ENCODE measurements around the gene CNTN5. TPM values are rescaled to one million over a fixed set of nuclear protein-coding genes. Genes with fewer than 3 reads are reported as not detected.

CNTN5 gene
- total RNA-seq, 1 donor from 2014 or later: 1.6 TPM

DNA sequence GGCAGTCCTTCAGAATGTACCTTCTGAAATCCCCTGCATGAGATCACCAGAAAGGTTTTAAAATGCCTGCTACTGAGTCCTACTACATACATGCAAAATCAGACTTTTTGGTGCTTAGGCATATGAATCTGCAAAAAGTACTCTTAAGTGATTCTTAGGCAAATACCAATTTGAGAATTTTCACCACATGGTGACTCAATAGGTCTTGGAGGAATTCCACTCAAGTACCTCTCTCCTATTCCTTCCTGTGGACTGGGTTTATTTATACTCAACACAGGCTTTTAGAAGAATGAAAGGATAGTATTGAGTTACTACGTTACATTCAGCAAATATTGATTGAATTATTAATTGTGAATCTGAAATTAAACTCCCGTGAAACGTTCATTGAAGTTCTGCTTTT, 223.9 kb downstream of the CNTN5 start:
- Mint-ChIP-seq H3K9me3 (ENCODE audit: unreplicated experiment) (no peaks in the 10 kb centered on the region), H3K4me3 (ENCODE audit: unreplicated experiment) (no peak overlapping the region), H3K27ac (ENCODE audit: unreplicated experiment) (no peak overlapping the region), H3K27me3 (ENCODE audit: unreplicated experiment) (no peaks in the 10 kb centered on the region), H3K4me1 (ENCODE audit: low read depth, unreplicated experiment) (no peaks in the 10 kb centered on the region), H3K36me3 (ENCODE audit: unreplicated experiment) (no peaks in the 10 kb centered on the region)
- TF ChIP-seq, protein P1, sequence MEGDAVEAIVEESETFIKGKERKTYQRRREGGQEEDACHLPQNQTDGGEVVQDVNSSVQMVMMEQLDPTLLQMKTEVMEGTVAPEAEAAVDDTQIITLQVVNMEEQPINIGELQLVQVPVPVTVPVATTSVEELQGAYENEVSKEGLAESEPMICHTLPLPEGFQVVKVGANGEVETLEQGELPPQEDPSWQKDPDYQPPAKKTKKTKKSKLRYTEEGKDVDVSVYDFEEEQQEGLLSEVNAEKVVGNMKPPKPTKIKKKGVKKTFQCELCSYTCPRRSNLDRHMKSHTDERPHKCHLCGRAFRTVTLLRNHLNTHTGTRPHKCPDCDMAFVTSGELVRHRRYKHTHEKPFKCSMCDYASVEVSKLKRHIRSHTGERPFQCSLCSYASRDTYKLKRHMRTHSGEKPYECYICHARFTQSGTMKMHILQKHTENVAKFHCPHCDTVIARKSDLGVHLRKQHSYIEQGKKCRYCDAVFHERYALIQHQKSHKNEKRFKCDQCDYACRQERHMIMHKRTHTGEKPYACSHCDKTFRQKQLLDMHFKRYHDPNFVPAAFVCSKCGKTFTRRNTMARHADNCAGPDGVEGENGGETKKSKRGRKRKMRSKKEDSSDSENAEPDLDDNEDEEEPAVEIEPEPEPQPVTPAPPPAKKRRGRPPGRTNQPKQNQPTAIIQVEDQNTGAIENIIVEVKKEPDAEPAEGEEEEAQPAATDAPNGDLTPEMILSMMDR (IDR thresholded peaks at IDR 0.05; ENCODE audit: partially characterized antibody, unreplicated experiment): no peak
- no peak for DNase-seq

DNA sequence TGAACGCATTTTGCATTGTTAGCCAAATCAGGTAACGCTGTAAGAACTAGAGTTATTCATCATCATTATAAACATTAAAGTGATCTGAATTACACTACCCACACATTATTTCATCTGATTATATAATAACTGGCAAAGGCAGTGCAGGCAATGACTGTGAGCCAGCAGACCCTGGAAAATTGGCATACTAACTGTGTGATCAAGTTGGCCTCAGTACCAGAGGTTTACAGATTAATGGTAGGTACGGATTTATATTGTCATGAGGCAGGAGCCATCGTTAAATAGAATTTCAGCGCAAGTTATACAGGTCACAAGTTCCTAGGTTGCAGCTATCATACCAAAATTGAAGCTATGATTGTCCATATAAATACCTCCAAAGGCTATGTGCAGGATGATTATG, 225.4 kb downstream of the CNTN5 start:
- Mint-ChIP-seq H3K36me3 (ENCODE audit: unreplicated experiment) (no peaks in the 10 kb centered on the region), H3K27ac (ENCODE audit: unreplicated experiment) (no peak overlapping the region), H3K9me3 (ENCODE audit: unreplicated experiment) (no peaks in the 10 kb centered on the region), H3K4me1 (ENCODE audit: low read depth, unreplicated experiment) (no peaks in the 10 kb centered on the region), H3K27me3 (ENCODE audit: unreplicated experiment) (no peaks in the 10 kb centered on the region), H3K4me3 (ENCODE audit: unreplicated experiment) (no peak overlapping the region)
- DNase-seq: no peak
- TF ChIP-seq, protein P1 (IDR thresholded peaks at IDR 0.05; ENCODE audit: partially characterized antibody, unreplicated experiment): no peak

DNA sequence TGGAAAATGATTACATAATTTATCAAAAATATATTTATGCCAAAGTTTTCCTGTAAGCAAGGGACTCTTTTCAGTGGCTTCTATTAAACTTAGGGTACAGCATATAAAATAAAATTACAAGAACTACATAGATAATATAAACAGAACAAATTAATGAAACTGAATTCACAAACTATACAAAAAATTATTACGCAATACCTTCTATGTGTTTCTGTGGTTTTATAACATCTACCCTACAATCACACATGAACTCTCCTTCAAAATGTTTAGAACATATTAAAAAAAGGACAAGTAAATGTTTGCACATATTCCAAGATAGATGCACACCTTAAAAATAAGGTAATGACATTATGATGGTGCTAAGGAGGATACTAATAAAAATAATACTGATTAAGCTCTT, 235.9 kb downstream of the CNTN5 start:
- H3K36me3 Mint-ChIP-seq (ENCODE audit: unreplicated experiment): no peaks in the 10 kb centered on the region
- H3K27me3 Mint-ChIP-seq (ENCODE audit: unreplicated experiment): peaks cover 1% of the 10 kb centered on the region
- TF ChIP-seq, protein P1 (IDR thresholded peaks at IDR 0.05; ENCODE audit: partially characterized antibody, unreplicated experiment): no peak
- no peak overlapping the region for H3K4me3 Mint-ChIP-seq (ENCODE audit: unreplicated experiment)
- H3K27ac Mint-ChIP-seq (ENCODE audit: unreplicated experiment): no peak overlapping the region
- H3K9me3 Mint-ChIP-seq (ENCODE audit: unreplicated experiment): no peaks in the 10 kb centered on the region
- H3K4me1 Mint-ChIP-seq (ENCODE audit: low read depth, unreplicated experiment): peaks cover 4% of the 10 kb centered on the region
- DNase-seq: no peak

DNA sequence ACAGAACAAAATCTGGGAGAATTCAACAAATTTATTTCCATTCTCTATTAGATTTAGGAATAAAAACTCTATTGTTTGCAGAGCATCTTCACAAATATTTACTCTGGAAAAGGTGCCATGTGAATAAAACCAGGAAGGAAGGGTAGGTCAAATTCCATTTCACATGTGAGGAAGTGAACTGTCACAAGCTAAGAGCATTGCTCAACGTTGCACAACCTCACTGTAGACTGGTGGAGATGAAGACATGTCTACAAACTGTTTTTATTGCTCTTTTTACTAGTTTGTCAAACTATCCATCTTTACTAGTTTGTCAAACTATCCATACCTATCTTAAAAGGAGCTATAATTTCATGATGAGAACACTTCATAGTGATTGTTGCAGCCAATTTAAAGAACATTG, 236.4 kb downstream of the CNTN5 start:
- no peak overlapping the region for H3K27ac Mint-ChIP-seq (ENCODE audit: unreplicated experiment)
- peaks cover 4% of the 10 kb centered on the region for H3K4me1 Mint-ChIP-seq (ENCODE audit: low read depth, unreplicated experiment)
- DNase-seq: no peak
- peaks cover 1% of the 10 kb centered on the region for H3K27me3 Mint-ChIP-seq (ENCODE audit: unreplicated experiment)
- TF ChIP-seq, protein P1 (IDR thresholded peaks at IDR 0.05; ENCODE audit: partially characterized antibody, unreplicated experiment): no peak
- H3K36me3 Mint-ChIP-seq (ENCODE audit: unreplicated experiment): no peaks in the 10 kb centered on the region
- no peaks in the 10 kb centered on the region for H3K9me3 Mint-ChIP-seq (ENCODE audit: unreplicated experiment)
- H3K4me3 Mint-ChIP-seq (ENCODE audit: unreplicated experiment): no peak overlapping the region

DNA sequence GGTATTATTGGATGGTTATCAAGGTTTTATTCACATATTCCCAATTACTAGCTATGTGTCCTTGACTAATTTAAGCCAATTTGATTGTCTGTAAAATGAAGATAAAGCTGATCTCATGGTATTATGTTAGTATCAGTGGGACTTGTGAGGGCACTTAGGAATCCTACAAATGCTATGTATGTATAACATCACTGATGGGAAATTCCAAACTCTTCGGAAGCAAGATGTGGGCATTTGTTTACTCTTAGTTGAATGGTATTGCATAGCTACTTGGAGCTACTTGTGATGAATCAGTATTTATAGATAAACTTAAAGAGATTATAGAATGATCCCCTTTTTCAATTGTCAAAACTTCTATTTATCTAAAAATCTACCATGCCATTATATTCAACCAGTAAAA, 239.9 kb downstream of the CNTN5 start:
- TF ChIP-seq, protein P1 (IDR thresholded peaks at IDR 0.05; ENCODE audit: partially characterized antibody, unreplicated experiment): no peak
- Mint-ChIP-seq H3K27me3 (ENCODE audit: unreplicated experiment) (peaks cover 1% of the 10 kb centered on the region), H3K36me3 (ENCODE audit: unreplicated experiment) (no peaks in the 10 kb centered on the region), H3K4me1 (ENCODE audit: low read depth, unreplicated experiment) (peaks cover 2% of the 10 kb centered on the region), H3K9me3 (ENCODE audit: unreplicated experiment) (no peaks in the 10 kb centered on the region), H3K27ac (ENCODE audit: unreplicated experiment) (no peak overlapping the region), H3K4me3 (ENCODE audit: unreplicated experiment) (no peak overlapping the region)
- no peak for DNase-seq
